Stimulated activated CD8-positive, alpha-beta memory T cell treated with anti-CD3 and anti-CD28 coated beads, Interleukin-7, amount 100 ng/mL, for 24 hours (primary cell): Measurements from ENCODE around the gene MAPKAP1.

Experiments
- DNase-seq: peaks from one replicate; pipeline ENCODE4 v3.0.0-alpha.2; 2020; ENCODE audit warnings: low read depth

The MAPKAP1 gene

GRCh38 chr9:125561509-125562148, 145.4 kb downstream of the MAPKAP1 start:
- DNase-seq, result no peak

- no peak for DNase-seq
These were observed 147.1 kb downstream of the MAPKAP1 start for GRCh38 chr9:125559894-125560293.

GRCh38 chr9:125559194-125559593, 147.8 kb downstream of the MAPKAP1 start:
- DNase-seq, result no peak

- no peak for DNase-seq
These were observed 148.4 kb downstream of the MAPKAP1 start for GRCh38 chr9:125558453-125559092.

GRCh38 chr9:125556046-125556721, 150.8 kb downstream of the MAPKAP1 start:
- DNase-seq, result no peak

- no peak for DNase-seq
These were observed 152.3 kb downstream of the MAPKAP1 start for GRCh38 chr9:125554726-125555125.

- no peak for DNase-seq
These were observed 155.2 kb downstream of the MAPKAP1 start for GRCh38 chr9:125551781-125552180.

- DNase-seq, result no peak
These were observed 156.8 kb downstream of the MAPKAP1 start for GRCh38 chr9:125549891-125550885.

GRCh38 chr9:125549465-125549871, 157.5 kb downstream of the MAPKAP1 start:
- DNase-seq, result no peak

GRCh38 chr9:125549039-125549438, 158.0 kb downstream of the MAPKAP1 start:
- no peak for DNase-seq

GRCh38 chr9:125548141-125548540, 158.9 kb downstream of the MAPKAP1 start:
- DNase-seq, result no peak

- no peak for DNase-seq
These were observed 159.6 kb downstream of the MAPKAP1 start for GRCh38 chr9:125547368-125547767.

GRCh38 chr9:125545845-125546244, 161.2 kb downstream of the MAPKAP1 start:
- no peak for DNase-seq

GRCh38 chr9:125544988-125545651, 161.9 kb downstream of the MAPKAP1 start:
- no peak for DNase-seq

- DNase-seq, result no peak
These were observed 162.5 kb downstream of the MAPKAP1 start for GRCh38 chr9:125544484-125544883.

GRCh38 chr9:125541840-125542243, 165.2 kb downstream of the MAPKAP1 start:
- no peak for DNase-seq

- no peak for DNase-seq
These were observed 166.5 kb downstream of the MAPKAP1 start for GRCh38 chr9:125540497-125540896.

- DNase-seq, result no peak
These were observed 168.9 kb downstream of the MAPKAP1 start for GRCh38 chr9:125538092-125538473.

- no peak for DNase-seq
These were observed 169.4 kb downstream of the MAPKAP1 start for GRCh38 chr9:125537442-125538091.

- no peak for DNase-seq
These were observed 170.2 kb downstream of the MAPKAP1 start for GRCh38 chr9:125536776-125537175.

GRCh38 chr9:125536167-125536772, 170.7 kb downstream of the MAPKAP1 start:
- no peak for DNase-seq
